ENCODE data around the gene JMJD6.

- TF ChIP-seq POLR2A (IDR thresholded peaks at IDR 0.05) (no peak), CTCF (IDR thresholded peaks at IDR 0.05) (no peak)
These were observed 701 bp downstream of the JMJD6 start for GRCh38 chr17:76725580-76726230.

Measured in adrenal gland (tissue), 5 donors.